GM12892 (cell line): ENCODE results near the gene C1GALT1.

ENCODE experiments used
- POLR2A ChIP-seq: IDR thresholded peaks from 2 replicates; pipeline ENCODE4 v1.6.1; 2011; ENCODE audit warnings: low read depth, low read length, control low read depth
- POLR2AphosphoS5 ChIP-seq: IDR thresholded peaks from 2 replicates; pipeline ENCODE4 v1.6.1; 2011; ENCODE audit warnings: low read depth, low read length, control low read depth
- TAF1 ChIP-seq: IDR thresholded peaks from 2 replicates; pipeline ENCODE4 v1.6.1; 2011; ENCODE audit warnings: low read depth, mild to moderate bottlenecking, control low read depth, low read length, borderline replicate concordance

GRCh38 chr7:7166318-7166717 is 16.0 kb upstream of the C1GALT1 start:
- TF ChIP-seq TAF1 (no peak), POLR2A (no peak), POLR2AphosphoS5 (no peak)
